HG02610 (cell line): ENCODE measurements around the gene CASP8AP2.
"Not testable (repeated sequence)": the region's sequence is repeated elsewhere in the genome, so short reads cannot be mapped to it uniquely, and the experiment has no call there.

Experiments used
- ATAC-seq: cut with Tn5 transposase; IDR thresholded peaks from one replicate; pipeline ENCODE4 v1.9.1; 2021; ENCODE audit warnings: mild to moderate bottlenecking, moderate library complexity; ENCODE audit not compliant: unreplicated experiment

Gene CASP8AP2

GRCh38 chr6:89886378-89887120, 56.9 kb downstream of the CASP8AP2 start:
- ATAC-seq, result no peak

DNA sequence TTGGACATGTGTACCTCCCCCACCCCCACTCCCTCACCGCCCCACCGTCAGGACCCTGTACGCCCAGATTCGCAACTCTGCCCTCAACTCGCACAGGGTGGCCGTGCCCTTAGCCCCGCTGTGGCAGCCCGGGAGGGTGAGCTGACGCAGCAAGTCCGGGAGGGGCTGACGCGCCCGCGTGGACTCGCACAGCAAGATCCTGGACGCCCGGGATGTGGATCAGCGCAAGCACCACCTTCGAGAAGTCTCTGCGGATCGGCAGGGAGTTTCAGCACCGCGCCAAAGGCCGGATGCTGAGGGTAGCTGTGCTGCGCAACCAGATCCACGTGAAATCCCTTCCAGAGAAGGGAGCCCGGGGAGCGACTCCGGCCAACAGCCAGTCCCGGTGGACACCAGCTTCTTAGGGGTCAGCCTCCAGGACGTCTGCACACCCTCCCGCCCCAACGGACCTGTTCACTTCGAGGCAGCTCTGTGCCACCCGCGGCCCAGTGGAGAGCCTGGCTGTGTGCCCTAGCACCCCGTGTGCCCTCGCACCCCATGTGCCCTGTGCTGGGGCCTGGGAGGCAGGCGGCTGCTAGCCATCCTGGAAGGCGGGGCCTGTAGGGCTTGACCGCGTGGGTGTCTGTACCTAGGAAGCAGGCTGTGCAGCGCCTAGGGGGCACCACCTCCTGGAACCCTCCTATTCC, 57.9 kb downstream of the CASP8AP2 start:
- no peak for ATAC-seq

DNA sequence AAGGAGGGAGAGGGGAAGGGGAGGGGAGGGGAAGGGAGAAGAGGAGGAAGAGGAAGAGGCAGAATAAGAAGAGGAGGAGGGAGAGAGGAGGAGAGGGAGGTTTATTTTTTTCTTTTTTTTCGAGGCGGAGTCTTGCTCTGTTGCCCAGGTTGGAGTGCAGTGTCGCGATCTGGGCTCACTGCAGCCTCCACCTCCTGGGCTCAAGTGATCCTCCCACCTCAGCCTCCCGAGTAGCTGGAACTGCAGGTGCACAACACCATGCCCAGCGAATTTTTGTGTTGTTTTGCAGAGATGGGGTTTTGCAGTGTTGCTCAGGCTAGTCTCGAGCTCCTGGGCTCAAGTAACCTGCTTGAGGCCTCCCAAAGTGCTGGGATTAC, 58.4 kb downstream of the CASP8AP2 start:
- no peak for ATAC-seq

DNA sequence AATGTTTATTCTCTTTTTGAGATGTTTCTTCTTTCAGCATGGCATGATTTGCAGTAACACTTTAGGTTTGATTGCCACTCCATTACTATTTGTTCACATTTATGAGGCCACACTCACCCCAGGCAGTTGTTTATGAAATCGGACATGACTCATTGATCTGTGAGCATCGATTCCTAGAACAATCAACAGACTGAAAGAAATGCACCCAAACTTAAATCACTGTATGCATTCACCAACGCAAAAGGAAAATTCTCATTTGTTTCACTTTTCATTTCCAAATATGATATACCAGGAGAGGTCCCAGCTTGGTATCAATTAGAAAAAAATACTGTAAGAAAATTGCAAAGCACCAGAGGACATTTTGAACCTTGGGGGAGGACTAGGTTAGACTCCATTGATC, 59.2 kb downstream of the CASP8AP2 start:
- ATAC-seq, result no peak

GRCh38 chr6:89890845-89891528, 61.3 kb downstream of the CASP8AP2 start:
- not testable (repeated sequence) for ATAC-seq

DNA sequence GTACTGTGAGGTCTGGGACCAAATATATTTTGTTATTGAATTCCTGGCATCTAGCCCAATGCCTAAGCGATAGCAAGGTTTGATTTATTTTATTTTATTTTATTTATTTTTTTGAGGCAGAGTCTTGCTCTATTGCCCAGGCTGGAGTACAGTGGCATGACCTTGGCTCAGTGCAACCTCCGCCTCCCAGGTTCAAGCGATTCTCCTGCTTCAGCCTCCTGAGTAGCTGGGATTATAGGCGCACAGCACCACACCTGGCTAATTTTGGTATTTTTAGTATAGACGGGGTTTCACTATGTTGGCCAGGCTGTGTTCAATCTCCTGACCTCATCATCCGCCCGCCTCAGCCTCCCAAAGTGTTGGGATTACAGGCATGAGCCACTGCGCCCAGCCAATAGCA, 62.9 kb downstream of the CASP8AP2 start:
- ATAC-seq, result not testable (repeated sequence)

DNA sequence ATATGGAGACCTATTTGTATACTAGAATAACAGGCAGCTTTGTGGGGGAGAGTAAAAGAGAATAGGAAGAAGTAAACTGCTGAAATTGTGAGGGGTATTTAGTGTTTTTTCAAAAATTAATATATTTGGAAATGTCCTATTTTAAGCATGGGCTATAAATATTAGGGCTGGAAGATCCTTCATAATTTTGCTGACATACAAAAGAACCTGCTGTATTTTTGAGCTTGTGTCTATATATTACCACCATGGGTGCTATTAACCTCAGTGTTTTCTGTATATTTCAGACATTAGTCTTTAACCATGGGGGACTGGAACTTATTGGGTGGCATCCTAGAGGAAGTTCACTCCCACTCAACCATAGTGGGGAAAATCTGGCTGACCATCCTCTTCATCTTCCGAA, 64.5 kb downstream of the CASP8AP2 start, which contains the start of gene GJA10:
TSS of gene GJA10 (plus strand) at position 301 of the 400 bp plus-strand sequence. CDS start at position 301, 0 bp downstream.
- ATAC-seq, result no peak

DNA sequence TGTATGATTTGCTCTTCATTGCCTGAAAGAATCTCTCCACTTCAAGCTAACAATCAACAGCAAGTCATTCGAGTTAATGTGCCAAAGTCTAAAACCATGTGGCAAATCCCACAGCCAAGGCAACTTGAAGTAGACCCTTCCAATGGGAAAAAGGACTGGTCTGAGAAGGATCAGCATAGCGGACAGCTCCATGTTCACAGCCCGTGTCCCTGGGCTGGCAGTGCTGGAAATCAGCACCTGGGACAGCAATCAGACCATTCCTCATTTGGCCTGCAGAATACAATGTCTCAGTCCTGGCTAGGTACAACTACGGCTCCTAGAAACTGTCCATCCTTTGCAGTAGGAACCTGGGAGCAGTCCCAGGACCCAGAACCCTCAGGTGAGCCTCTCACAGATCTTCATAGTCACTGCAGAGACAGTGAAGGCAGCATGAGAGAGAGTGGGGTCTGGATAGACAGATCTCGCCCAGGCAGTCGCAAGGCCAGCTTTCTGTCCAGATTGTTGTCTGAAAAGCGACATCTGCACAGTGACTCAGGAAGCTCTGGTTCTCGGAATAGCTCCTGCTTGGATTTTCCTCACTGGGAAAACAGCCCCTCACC, 65.7 kb downstream of the CASP8AP2 start:
- ATAC-seq, result no peak

- not testable (repeated sequence) for ATAC-seq
Observed at GRCh38 chr6:89910001-89910901, 80.6 kb downstream of the CASP8AP2 start.

DNA sequence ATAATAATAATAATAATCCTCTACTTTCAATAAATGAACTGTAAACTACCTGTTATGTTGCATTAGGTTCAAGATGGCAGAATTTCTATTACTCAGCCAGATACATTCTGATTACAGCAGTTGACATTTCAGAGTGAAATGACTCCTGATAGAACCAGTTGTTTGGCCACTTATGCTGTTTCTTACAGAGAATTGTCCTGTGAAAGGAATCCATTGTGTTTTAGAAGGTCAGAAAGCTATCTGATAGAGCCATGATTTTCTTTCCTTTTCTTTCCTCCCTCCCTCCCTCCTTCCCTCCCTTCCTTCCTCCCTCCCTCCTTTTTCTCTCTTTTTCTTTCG, 81.2 kb downstream of the CASP8AP2 start:
- ATAC-seq, result no peak

DNA sequence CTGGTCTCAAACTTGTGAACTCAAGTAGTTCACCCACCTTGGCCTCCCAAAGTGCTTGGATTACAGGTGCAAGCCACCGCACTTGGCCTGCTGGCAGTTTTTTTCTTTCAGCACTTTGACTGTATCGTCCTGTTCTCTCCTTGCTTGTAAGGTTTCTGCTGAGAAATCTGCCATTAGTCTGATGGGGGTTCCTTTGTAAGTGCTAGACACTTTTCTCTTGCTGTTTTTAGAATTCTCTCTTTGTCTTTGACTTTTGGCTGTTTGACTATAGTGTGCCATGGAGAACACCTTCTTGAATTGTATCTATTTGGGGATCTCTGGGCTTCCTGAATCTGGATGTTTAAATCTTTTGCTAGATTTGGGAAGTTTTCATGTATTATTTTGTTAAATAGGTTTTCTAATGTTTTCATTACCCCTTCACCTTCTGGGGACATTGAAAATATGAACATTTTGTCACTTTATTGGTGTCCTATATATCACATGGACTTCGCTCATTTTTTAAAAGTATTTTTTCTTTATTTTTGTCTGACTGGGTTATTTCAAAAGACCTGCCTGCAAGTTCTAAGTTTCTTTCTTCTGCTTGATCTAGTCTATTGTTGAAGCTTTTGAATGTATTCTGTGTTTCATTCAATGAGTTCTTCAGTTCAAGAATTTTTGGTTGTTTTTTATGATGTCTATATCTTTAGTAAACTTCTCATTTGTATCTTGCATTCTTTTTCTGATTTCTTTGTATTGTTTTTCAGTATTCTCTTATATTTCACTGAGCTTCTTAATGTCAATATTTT, 86.6 kb downstream of the CASP8AP2 start:
- ATAC-seq, result no peak

DNA sequence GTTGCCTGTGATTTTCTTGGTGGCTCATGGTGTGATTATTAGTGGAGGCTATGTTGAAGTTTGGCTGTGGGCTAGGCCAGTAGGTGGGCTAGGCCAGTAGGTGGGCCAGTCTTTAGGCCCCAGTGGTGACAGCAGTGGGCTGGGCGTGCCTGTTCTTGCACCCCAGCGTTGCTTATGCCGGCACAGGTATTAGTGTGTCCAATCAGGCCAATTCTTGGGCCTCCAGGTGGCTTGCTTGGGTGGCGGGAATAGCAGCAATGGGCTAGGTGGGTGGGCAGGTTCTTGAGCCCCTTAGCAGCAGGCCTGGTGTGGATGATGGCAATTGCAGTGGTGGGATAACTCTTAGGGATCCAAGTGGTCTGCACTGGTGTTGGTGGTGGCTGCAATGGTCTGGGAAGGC, 87.5 kb downstream of the CASP8AP2 start:
- no peak for ATAC-seq

DNA sequence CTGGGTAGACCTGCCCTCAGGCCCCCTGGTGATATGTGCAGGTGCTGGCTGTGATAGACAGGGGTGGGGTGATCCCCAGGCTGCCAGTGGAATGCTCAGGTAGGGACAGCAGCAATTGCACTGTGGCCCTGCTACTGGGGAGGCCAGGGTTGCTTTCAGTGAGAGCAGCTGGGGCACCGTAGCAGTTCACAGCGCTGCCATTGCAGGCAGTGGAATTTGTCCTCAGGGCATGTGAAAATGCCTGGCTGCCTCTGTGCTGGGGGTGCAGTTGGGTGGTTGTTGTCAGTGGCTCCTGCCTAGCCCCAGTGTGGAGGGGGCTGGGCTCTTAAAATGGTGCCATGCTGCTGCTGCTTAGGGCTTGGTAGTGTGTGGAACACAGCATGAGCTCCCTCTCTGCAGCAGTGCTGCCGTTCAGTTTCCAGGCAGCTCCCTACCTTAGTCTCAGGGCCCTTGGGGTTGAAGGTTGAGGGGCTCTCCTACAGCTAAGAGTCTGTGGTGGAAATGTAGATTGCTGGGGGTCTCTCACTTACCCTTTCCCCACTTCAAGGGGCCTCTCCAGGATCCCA, 88.2 kb downstream of the CASP8AP2 start:
- no peak for ATAC-seq
